NCI-H2171 (cell line): ENCODE measurements around the gene ADGRE3.

ENCODE experiments used
- DNase-seq: peaks from one replicate; lab custom pipeline; 2025; lab: John Stamatoyannopoulos, UW

ADGRE3 gene

DNA sequence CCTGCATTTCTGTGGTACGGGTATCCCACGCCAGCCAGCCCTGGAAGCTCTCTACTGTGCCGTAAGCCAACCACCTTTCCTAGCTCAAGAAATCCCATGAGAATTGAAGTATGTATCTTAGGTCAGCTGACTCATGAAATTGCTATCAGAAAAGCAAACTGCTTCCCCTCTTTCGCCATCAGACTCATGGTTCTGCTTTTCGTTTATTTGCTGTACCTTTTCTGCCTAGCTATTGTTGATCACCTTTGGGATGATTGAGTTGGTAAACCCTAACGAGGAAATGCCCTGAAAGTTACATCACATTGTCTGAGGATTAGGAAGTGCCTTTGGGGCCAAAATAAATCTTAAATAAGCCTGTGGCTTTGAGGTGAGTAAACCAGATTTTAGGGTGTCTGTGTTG is at the start of gene ADGRE3:
TSS of gene ADGRE3 (minus strand) at position 81 of the 400 bp plus-strand sequence. CDS start at position 7, 74 bp downstream.
- DNase-seq, result no peak

GRCh38 chr19:14722127-14722526 is 47.5 kb upstream of the ADGRE3 start:
- no peak for DNase-seq

- no peak for DNase-seq
These were observed 44.5 kb upstream of the ADGRE3 start for GRCh38 chr19:14719162-14719561.

- no peak for DNase-seq
These were observed 44.0 kb upstream of the ADGRE3 start for GRCh38 chr19:14718522-14719116.

DNA sequence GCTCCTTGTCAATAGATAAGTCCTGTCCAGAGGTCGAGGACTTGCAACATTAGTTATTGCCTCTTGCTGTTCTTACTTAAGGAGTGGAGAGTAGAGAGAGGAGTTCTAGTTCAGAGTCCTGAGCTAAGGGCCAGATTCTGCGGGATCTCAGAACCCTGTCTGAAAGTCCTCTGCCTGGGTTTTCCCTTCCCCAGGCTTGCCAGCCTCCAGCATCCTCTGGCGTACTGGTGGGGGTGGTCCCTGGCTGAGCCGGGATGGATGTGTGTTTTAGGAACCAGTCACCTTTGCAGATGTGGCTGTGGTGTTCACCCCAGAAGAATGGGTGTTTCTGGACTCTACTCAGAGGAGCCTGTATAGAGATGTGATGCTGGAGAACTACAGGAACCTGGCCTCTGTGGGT is 41.2 kb upstream of the ADGRE3 start:
- DNase-seq, result no peak

GRCh38 chr19:14704450-14704849 is 29.8 kb upstream of the ADGRE3 start:
- DNase-seq, result no peak

GRCh38 chr19:14703833-14704232 is 29.2 kb upstream of the ADGRE3 start:
- DNase-seq, result no peak

DNA sequence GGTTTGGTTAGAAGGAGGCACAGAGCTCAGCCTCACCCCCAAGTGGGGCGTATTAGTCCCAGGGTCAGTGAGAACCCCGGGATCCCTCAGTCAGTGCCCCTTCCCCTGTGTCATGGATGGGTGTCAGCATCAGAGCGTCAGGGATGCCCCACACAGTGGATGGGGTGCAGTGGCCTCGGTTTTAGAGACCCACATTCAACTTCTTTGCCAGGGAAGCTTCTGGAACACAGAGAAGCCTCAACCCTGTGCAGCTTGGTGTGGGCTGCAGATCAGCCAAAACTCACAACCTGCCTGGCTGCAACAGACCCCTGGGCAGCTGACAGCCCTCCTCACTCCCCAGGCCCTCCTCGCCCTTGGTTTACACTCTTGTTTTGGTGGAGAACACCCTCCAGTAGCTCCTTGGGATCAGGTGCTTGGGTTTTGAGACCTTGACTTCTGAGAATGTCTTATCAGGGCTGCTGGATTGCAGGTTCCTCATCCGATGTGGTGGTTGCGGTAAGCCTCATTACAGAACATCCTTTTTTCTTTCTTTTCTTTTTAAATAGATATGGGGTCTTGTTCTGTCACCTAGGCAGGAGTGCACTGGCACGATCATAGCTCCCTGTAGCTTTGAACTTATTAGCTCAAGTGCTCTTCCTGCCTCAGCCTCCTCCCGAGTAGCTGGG is 26.2 kb upstream of the ADGRE3 start:
- no peak for DNase-seq

- no peak for DNase-seq
These were observed 25.0 kb upstream of the ADGRE3 start for GRCh38 chr19:14699641-14700040.

GRCh38 chr19:14695471-14695870 is 20.8 kb upstream of the ADGRE3 start:
- DNase-seq, result no peak

GRCh38 chr19:14694641-14695266 is 20.1 kb upstream of the ADGRE3 start:
- no peak for DNase-seq

- DNase-seq, result peak; percentile 91
These were observed 15.2 kb upstream of the ADGRE3 start, which contains the start of gene ZNF333 for GRCh38 chr19:14689598-14690503. Gene ZNF333 (plus strand): TSS chr19:14690048. CDS start chr19:14693492, 3,444 bp downstream.

- DNase-seq, result no peak
These were observed 11.8 kb upstream of the ADGRE3 start for GRCh38 chr19:14686411-14686810.

DNA sequence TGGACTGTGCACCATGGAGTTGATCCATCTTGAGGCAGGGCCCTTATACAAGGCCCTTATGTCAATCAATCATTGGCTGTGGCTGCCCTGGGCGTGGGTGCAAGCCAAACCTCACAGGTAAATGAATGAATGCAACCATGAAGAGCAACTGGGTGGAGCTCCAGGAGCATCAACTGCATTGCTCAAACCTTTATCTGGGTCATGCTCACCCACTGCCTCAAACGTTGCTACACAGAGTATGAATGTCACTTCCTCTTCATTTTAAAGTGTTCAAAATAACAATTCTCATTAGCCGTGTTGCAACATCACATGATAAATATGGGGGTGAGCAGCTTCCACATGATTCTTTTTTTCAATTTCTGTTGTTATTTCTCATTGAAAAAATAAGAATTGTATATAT is 8.8 kb upstream of the ADGRE3 start:
- no peak for DNase-seq

GRCh38 chr19:14682084-14682483 is 7.4 kb upstream of the ADGRE3 start:
- no peak for DNase-seq

DNA sequence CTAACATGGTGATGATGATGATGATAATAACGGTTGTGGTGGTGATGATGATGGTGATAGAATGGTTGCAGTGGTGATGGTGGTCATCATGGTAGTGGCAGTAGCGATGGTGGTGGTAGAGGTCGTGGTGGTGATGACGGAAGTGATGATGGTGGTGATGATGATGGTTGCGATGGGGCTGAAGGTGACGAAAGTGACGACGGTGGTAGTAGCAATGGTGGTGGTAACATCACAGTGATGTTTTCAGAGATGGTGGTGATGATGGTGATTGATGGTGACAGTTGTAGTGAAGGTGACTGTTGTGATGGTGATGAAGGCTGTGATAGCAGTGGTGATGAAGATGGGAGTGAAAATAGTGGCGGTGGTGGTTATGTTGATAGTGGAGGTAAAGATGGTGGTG is 3.6 kb upstream of the ADGRE3 start:
- no peak for DNase-seq

- no peak for DNase-seq
These were observed 2.8 kb upstream of the ADGRE3 start for GRCh38 chr19:14677464-14677863.

GRCh38 chr19:14676762-14677161 is 2.1 kb upstream of the ADGRE3 start:
- no peak for DNase-seq

GRCh38 chr19:14673088-14673487 is 1.6 kb downstream of the ADGRE3 start:
- no peak for DNase-seq

- DNase-seq, result no peak
These were observed 2.3 kb downstream of the ADGRE3 start for GRCh38 chr19:14672188-14672872.

DNA sequence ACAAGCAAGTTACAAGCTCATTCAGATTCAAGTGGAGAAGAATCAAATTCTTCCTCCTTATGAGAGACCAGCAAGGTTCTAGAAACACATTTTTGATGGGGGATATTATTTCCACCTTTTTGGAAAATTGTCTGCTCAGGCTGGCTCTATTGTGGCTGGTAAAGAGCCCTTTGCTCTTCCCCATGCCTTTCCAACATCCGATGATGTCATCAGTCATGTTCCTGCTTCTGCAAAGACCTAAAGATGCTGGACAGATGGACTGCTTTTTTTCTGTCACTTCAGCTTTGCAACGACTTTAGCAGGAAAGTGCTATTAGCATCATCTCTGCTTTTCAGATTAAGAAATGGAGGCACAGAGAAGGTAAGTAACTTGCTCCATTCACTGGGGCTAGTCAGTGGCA is 4.2 kb downstream of the ADGRE3 start:
- no peak for DNase-seq

- DNase-seq, result no peak
These were observed 4.7 kb downstream of the ADGRE3 start for GRCh38 chr19:14669940-14670339.
